KBM-7 (cell line): ENCODE measurements around the gene ACTR5.
"Not testable (repeated sequence)": the region's sequence is repeated elsewhere in the genome, so short reads cannot be mapped to it uniquely, and the experiment has no call there.

Experiments
- DNase-seq: peaks from one replicate; pipeline ENCODE4 v3.0.0-alpha.2; 2015
- in situ Hi-C: fragments of 300-500 bp; cut with MboI; formaldehyde crosslinking; loops from 2 replicates; pipeline ENCODE4 v1.14.3; 2020; ENCODE audit warnings: low sequenced_read_pairs, low pct_unique_long_range_greater_than_20kb, mixed read lengths

ACTR5 gene

DNA sequence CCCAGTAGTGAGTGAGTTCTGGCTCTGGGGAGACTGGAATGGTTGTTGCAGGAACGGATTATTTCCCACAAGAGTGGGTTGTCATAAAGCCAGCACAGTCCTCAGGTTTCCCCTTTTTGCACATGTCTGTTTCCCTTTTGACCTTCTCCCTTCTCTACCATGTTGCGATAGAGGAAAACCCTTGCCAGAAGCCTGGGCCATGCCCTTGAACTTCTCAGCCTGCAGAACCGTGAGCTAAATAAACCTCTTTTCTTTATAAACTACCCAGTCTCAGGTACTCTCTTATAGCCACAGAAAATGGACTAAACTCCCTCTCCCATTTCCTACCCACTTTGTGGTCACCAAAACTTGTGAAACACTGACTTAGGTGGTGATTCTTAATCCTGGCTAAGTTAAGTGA is 50.0 kb downstream of the ACTR5 start:
- no peak for DNase-seq
- in situ Hi-C loops = no loop called here

DNA sequence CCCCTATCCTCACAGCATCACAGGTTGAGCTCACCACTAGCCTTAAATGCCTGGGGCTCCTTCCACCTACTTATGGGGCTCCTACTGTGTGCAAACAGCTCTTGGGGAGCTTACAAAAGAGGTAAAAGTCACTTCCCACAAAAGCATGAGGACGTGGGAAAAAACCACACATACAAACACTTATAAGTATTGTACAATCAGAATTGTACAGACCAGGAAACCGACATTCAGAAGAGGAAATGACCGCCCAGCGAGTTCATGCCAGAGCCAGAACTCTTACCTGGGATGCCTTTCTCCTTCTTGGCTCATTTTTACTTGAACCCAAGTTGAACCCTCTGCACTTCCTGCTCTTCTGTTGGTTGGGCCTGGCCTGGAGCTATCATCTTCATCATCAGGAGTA is 50.9 kb downstream of the ACTR5 start:
- in situ Hi-C loops = no loop called here
- peak; percentile 83 for DNase-seq

DNA sequence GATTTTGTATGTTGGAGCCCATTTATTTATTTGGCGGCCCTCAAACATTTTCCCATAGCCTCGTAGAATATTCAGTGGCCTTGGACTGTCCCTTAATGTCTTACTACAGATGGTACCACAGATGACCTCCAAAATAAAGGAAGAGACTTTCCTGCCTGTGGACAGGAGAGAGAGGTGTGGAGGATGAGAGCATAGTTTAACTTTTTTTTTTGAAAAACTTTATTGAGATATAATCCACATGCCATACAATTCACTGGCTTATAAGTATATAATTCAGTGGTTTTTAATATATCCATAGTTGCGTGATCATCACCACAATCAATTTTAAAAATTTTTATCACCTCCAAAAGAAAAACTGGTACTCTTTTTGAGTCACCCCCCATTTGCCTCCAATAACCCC is 52.6 kb downstream of the ACTR5 start:
- in situ Hi-C loops = no loop called here
- DNase-seq = no peak

- in situ Hi-C loops = no loop called here
Observed at GRCh38 chr20:38804221-38804620, 56.0 kb downstream of the ACTR5 start.

GRCh38 chr20:38804682-38805501 is 56.6 kb downstream of the ACTR5 start:
- DNase-seq = peak; percentile 99
- in situ Hi-C loops = no loop called here

More at GRCh38 chr20:38804221-38804620, 56.0 kb downstream of the ACTR5 start:
- no peak for DNase-seq

DNA sequence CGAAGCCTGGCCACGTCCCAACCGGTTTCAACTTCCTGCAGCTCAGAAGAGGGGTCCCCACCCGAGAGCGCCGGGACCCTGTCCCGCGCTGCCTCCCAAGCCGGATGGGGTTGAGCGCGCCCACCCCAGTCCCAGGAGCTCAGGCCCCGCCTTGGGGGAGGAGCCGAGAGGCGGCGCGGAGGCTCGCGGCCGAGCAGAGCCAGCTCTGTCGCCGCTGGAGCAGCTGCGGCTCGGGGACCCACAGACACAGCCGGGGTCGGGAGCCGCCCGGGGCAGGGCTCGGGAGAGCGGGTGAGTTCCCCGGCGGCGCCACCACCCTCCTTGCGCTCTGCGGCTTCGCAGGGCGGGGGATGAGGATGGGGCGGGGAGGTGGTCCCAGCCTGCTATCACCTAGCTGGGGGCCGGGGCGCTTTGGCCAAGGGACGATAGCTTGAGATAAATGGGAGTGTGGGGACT is 57.3 kb downstream of the ACTR5 start, which contains the start of gene PPP1R16B:
Gene PPP1R16B, plus strand, starts transcription at position 196 of the 456 bp plus-strand sequence. CDS start 30,229 bp downstream, outside the sequence.
- in situ Hi-C loops = no loop called here
- DNase-seq = peak; percentile 84

DNA sequence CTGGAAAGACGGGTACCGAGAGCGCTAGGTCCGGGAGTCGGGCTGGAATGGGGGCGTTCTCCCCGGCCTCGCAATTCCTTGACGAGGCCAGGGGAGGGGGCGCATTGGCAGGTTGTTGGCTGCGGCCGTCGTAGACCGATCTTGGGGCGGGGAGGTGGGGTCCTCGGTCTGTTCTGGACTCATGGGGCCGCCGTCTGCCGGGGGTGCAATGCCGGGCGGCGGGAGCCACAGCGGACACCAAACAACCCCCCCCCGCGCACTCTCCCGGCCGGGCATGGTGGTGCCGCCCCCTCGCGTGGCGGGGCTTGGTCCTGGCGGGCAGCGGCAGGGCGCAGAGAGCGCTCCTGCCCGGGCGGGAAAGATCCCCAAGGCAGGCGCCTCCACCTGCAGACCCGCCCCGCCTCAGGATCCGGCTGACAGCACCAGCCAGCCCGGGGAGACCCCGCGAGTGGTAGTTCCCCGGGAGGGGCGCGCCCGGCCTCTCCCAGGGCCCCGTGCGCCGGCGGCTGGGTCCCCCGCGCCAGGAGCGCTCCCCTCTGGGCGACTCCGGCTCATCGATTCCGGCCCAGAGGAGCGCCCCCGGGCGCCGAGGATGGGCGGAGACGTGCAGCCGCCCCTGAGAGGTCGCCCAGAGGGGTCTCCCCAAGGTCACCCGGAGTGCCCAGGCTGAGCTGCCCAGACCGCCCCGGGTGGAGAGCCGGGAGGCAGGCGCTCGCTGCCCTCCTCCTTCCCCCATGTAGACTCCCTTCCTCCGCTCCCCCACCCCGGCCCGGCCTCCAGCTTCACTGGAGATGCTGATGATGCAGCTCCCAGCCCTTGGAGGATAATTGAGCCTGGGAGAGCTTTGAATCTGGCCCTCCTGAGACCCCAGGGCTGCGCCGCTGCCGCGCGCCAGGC is 57.9 kb downstream of the ACTR5 start:
- DNase-seq = peak; percentile 44
- in situ Hi-C loops = no loop called here

GRCh38 chr20:38806855-38807655 is 58.8 kb downstream of the ACTR5 start:
- DNase-seq = peak; percentile 43
- in situ Hi-C loops = no loop called here

DNA sequence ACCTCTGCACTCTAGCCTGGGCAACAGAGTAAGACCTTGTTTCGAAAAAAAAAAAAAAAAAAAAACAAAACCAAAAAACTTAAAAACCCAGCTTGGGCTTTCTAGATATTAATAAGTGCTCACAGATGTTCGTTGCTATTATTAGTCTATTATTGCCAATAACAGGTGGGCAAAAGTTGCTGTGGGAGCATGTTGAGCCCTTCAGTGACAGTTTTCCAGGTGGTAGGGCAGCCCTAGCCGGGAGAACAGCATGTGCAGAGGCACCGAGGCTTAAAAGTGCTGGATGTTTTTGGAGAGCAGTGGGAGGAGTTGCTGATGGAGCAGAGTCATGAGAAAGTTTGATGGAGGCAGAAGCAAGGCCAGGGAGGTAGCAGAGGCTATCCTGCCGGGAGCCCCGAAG is 61.7 kb downstream of the ACTR5 start:
- in situ Hi-C loops = no loop called here
- no peak for DNase-seq

DNA sequence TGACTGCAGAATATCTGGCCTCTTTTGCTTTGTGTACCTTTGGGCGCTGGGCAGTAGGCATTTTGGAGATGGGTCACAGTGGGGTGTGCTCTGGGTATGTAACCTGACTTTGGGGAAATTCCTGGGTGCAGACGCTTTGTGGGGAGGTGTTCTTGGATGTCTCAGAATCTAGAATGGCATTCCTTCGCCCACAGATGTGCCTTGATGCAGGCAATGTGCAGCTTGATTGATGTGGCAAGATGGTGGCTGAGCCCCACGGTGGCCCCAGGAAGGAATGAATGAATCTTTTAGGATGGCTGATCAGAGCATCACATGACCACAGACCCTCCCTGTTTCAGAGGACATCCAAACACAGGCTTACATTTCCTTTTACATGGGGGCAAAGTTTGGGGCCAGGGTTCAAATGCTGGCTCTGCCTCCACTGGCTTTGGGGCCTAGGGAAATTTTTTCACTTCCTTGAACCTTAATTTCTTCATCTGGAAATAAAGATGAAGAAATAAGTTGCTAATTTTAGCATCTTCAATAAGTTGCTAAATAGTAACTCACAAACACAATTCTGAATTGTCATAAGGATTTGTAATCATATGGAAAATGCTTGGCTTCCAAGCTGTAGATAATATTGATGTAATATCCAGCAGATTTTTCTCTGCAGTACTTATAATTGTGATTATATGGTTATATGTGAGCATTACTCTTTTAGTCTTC is 62.8 kb downstream of the ACTR5 start:
- DNase-seq = no peak

DNA sequence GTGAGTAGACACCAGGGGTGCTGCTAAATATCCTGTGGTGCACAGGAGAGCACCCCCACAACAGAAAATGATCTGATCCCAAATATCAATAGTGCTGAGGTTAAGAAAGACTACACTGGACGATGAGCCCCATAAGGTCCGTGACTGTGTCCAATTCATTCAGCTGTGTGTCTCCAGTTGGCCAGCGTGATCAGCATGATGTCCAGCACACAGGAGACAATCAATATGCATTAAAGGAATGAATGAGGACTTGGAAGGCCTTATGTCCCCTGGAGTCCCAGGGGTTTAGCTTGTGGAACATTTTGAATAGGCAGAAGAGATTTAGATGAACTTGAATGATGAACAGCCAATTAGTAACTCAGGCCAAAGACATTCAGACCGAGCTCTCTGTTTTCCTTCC is 63.5 kb downstream of the ACTR5 start:
- no peak for DNase-seq
- in situ Hi-C loops = no loop called here

More for the DNA sequence above, 62.8 kb downstream of the ACTR5 start:
- in situ Hi-C loops = no loop called here

DNA sequence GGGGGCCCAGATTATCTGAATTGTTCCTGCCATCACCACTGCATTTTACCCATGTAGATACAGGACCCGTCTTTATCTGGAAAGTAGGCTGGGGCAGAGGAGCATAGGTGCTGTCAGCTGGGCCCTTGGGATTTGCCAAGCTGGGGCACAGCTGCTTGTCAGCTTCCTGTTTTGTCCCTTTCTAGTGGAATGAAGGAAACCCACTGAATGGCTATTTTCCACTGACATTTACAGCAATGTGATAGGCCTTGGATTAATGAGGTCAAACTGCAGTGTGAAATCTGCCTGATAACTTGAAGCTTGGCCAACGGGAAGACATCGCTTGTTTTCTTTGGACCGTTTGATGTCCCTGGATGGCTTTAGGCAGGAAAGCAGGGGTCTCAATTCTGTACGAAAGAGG is 63.9 kb downstream of the ACTR5 start:
- in situ Hi-C loops = no loop called here

GRCh38 chr20:38812709-38813573 is 64.7 kb downstream of the ACTR5 start:
- no peak for DNase-seq
- in situ Hi-C loops = no loop called here

More for the DNA sequence above, 63.9 kb downstream of the ACTR5 start:
- DNase-seq = peak; percentile 24

DNA sequence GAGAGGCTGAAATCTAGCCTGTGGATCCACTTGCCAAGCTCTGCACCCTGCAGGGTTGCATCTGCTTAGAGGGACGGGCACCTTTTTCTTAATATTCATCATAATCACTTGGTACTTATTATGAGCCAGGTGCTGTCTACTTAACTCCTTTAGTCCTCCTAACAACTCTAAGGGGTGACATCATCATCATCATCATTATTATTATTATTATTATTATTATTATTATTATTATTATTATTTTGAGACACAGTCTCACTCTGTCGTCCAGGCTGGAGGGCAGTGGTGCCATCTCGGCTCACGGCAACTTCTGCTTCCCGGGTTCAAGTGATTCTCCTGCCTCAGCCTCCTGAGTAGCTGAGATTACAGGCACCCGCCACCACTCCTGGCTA is 65.3 kb downstream of the ACTR5 start:
- in situ Hi-C loops, DNase-seq: not testable (repeated sequence)

DNA sequence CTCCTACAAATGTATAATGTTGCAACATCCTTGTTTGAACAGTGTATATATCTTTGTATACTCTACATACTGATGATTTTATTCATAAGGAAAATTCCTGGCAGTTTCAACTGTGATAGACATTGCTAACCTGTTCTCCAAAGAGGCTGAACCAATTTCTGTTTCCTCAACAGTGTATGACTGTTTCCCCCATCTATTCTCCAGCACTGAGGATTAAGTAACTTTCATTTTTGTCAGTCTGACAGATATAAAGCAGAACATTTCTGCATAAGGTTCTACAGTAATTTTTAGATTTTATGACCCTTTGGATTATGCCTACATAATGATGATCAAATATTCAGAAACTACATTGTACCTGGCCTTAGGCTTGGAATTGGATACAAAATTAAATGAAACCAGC is 67.2 kb downstream of the ACTR5 start:
- in situ Hi-C loops = no loop called here
- DNase-seq = no peak

DNA sequence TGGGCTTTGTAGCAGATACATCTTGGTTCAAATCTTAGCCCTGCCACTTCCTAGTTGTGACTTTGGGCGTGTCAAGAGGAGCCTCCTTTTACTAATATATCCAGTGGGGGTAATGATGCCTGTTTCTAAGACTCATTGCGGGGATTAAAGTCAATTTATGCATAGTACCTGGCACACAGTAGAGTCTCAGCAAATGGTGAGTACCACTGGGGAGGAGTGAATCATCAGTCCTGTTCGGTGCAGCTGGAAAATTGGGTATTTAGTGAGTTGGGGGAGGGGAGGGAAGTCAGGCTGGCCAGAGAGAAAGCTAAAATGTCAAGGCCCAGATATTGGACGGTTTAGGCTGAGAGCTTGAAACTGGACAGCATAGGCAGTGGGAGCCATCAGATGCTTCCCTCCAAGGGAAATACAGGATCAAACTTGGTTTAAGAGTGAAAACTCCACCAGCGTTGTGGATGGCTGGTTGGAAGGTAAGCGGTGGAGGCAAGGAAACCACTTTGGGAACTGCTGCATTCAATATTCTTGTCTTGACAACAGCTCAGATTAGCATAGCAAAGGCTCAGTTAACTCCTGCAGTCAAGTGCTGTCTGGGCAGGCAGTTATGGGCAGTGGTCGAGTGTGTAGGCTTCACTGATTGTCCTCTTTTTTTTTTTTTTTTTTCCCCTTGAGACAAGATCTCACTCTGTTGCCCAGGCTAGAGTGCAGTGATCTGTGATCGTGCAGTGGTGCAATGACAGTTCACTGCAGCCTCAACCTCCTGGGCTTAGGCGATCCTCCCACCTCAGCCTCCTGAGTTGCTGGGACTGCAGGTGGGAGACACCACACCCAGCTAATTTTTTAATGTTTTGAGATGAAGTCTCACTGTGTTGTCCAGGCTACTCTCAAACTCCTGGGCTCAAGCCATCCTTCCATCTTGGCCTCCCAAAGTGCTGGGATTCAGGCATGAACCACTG is 70.1 kb downstream of the ACTR5 start:
- no peak for DNase-seq
- in situ Hi-C loops = no loop called here
